Heart left ventricle (tissue), 16 donors: Measurements from ENCODE around the gene DIP2B. TPM values are rescaled to one million over a fixed set of nuclear protein-coding genes. Genes with fewer than 3 reads are reported as not detected.

Experiments used
- ATAC-seq, 4 donors: fragments of 200-7000 bp; cut with Tn5 transposase; one replicate each; pipeline ENCODE4 v1.9.1; 2020 to 2022; ENCODE audit warnings: moderate library complexity in 4 of 4, mild to moderate bottlenecking in 3 of 4, moderate number of reproducible peaks in 1 of 4
- DNase-seq, 5 donors: peaks; one replicate each; pipeline ENCODE4 v3.0.0-alpha.2; 2020
- H3K27ac ChIP-seq, 12 donors: fragments of 200-600 bp; sonication (generic) in 4 of 12; one replicate each; pipeline versions ENCODE4 v1.5.0 to v1.8.0; 2016 to 2022; ENCODE audit warnings: mild to moderate bottlenecking in 2 of 12
- H3K27me3 ChIP-seq, 9 donors: fragments of 200-600 bp; sonication (generic) in 2 of 9; one replicate each; pipeline versions ENCODE4 v1.5.1 to v1.8.0; 2016 to 2022; ENCODE audit warnings: mild to moderate bottlenecking in 3 of 9
- H3K36me3 ChIP-seq, 9 donors: fragments of 200-600 bp; sonication (generic) in 2 of 9; one replicate each; pipeline versions ENCODE4 v1.5.0 to v1.8.0; 2018 to 2022; ENCODE audit warnings: mild to moderate bottlenecking in 2 of 9
- H3K4me1 ChIP-seq, 12 donors: fragments of 200-600 bp; sonication (generic) in 4 of 12; one replicate each; pipeline versions ENCODE4 v1.5.0 to v1.8.0; 2016 to 2022; ENCODE audit warnings: mild to moderate bottlenecking in 3 of 12
- H3K4me3 ChIP-seq, 12 donors: fragments of 200-600 bp; sonication (generic) in 4 of 12; one replicate each; pipeline versions ENCODE4 v1.5.0 to v1.8.0; 2017 to 2022; ENCODE audit warnings: mild to moderate bottlenecking in 9 of 12, moderate library complexity in 4 of 12
- H3K9me3 ChIP-seq, 12 donors: fragments of 200-600 bp; sonication (generic) in 4 of 12; one replicate each; pipeline versions ENCODE4 v1.5.0 to v1.8.0; 2016 to 2022; ENCODE audit warnings: mild to moderate bottlenecking in 1 of 12
- CTCF ChIP-seq, 12 donors: fragments of 200-600 bp; sonication (generic) in 4 of 12; IDR thresholded peaks; one replicate each; pipeline versions ENCODE4 v1.5.0 to v1.8.0; 2018 to 2022; ENCODE audit warnings: antibody characterized with exemption in 12 of 12, mild to moderate bottlenecking in 5 of 12
- POLR2A ChIP-seq, 2 donors: fragments of 450-650 bp; IDR thresholded peaks; one replicate each; pipeline ENCODE4 v1.6.1; 2017; ENCODE audit warnings: antibody characterized with exemption in 2 of 2, mild to moderate bottlenecking in 2 of 2, moderate library complexity in 2 of 2
- WGBS, 4 donors: extraction: QIAGEN DNeasy Blood & Tissue Kit in 2 of 4; methylation state at CpG; one replicate each; pipeline versions ENCODE4 v1.1.5 to v1.1.7; 2013 to 2018; 5-methylcytosine and 5-hydroxymethylcytosine counted together
- intact Hi-C, 10 donors: fragments of 100-400 bp; cut with DNase I; formaldehyde crosslinking; loops; one replicate each; pipeline versions ENCODE4 v1.11.1 to v1.14.2; 2022
- polyA plus RNA-seq, 2 donors: library from polyadenylated mRNA; stranded (reverse); fragments of 200-250 nt; gene quantifications; one replicate each; pipeline ENCODE4 v1.2.3, GENCODE V29; 2013
- total RNA-seq, 9 donors: library from RNA; depleted of rRNA in 2 of 9; stranded (reverse); fragments of >200 nt in 2 of 9; fragmentation: NEBNext Ultra II Directional in 3 of 9; extraction: Animal tissue kit (Norgen Biotek cat#: 25700) in 3 of 9; gene quantifications; one replicate each; pipeline versions ENCODE4 v1.1.0 to v1.2.4, GENCODE V29; 2016 to 2023
- donor health status: ischemic (EF 13 %, LVEDD 7.1; RV severe dilation, severe dysfunction).
- donor health status: healthy with polysubstance abuse.
- donor health status: DM: no; HTN: yes; CAD: no.
- donor health status: DM: no; HTN: no; CAD: no.
- donor health status: ischemic (EF 25% LVEDD 6.9; RV normal size, moderate dysfunction).
- donor health status: ischemic (EF 25% LVEDD 5.7; RV mildly dilated, moderate dysfunction).
- donor health status: healthy.
- donor health status: DM: yes; HTN: yes; CAD: no.
- donor health status: ischemic (EF 35%, LVEDD 5.7; RV mildly dilated, moderate dysfunction).
- donor health status: nonischemic (EF 11% LVEDD 7.7; RV severe dilation, severe dysfunction).
- donor health status: DM: yes; HTN: yes; CAD: no.
- donor health status: PGD.
- donor health status: ischemic (EF 29% LVEDD 5.4; RV normal size, mild dysfunction).
- donor health status: nonischemic (EF 23%, LVEDD 6.1; RV moderate dilation, normal function).

DIP2B gene
- total and polyA plus RNA-seq, 11 donors = 3.4 to 25.0 (median 16.7) TPM

GRCh38 chr12:50708631-50709030, 203.8 kb downstream of the DIP2B start:
- H3K36me3 ChIP-seq = peaks cover 0 to 99% (median 93%) of the 10 kb centered on the region in 9 donors
- H3K27me3 ChIP-seq = no peaks in the 10 kb centered on the region
- H3K4me3 ChIP-seq = no peak overlapping the region
- peaks cover 0 to 15% (median 0%) of the 10 kb centered on the region in 12 donors for H3K4me1 ChIP-seq
- H3K27ac ChIP-seq = peak overlapping the region in 1 of 12 donors; percentile 55
- 65 to 88% (median 73%) methylated on average over 2 of the region's 2 CpGs for WGBS, 4 donors
- DNase-seq (no peak), ATAC-seq (no peak)
- intact Hi-C loops = no loop called here
- H3K9me3 ChIP-seq = no peaks in the 10 kb centered on the region
- TF ChIP-seq POLR2A (IDR thresholded peaks at IDR 0.05) = no peak
- no peak for TF ChIP-seq CTCF (IDR thresholded peaks at IDR 0.05)

- DNase-seq (no peak), ATAC-seq (peak in 3 of 4 donors; percentile 38 to 55 (median 54))
- 59 to 71% (median 65%) methylated on average over 6 of the region's 6 CpGs for WGBS, 4 donors
- intact Hi-C loops = no loop called here
- H3K9me3 ChIP-seq = no peaks in the 10 kb centered on the region
- H3K4me3 ChIP-seq = no peak overlapping the region
- peaks cover 0 to 22% (median 0%) of the 10 kb centered on the region in 12 donors for H3K4me1 ChIP-seq
- peaks cover 0 to 99% (median 92%) of the 10 kb centered on the region in 9 donors for H3K36me3 ChIP-seq
- no peak for TF ChIP-seq CTCF (IDR thresholded peaks at IDR 0.05)
- TF ChIP-seq POLR2A (IDR thresholded peaks at IDR 0.05) = no peak
- no peaks in the 10 kb centered on the region for H3K27me3 ChIP-seq
- H3K27ac ChIP-seq = peak overlapping the region in 3 of 12 donors; percentile 0 to 30 (median 23)
These were observed 206.3 kb downstream of the DIP2B start for GRCh38 chr12:50711121-50711520.

GRCh38 chr12:50715174-50715573, 210.4 kb downstream of the DIP2B start:
- no peak for TF ChIP-seq CTCF (IDR thresholded peaks at IDR 0.05)
- TF ChIP-seq POLR2A (IDR thresholded peaks at IDR 0.05) = no peak
- peaks cover 0 to 97% (median 86%) of the 10 kb centered on the region in 9 donors for H3K36me3 ChIP-seq
- 55 to 72% (median 66%) methylated on average over 2 of the region's 2 CpGs for WGBS, 4 donors
- H3K27me3 ChIP-seq = no peaks in the 10 kb centered on the region
- H3K27ac ChIP-seq = peak overlapping the region in 1 of 12 donors; percentile 24
- intact Hi-C loops = no loop called here
- DNase-seq (no peak), ATAC-seq (no peak)
- H3K4me3 ChIP-seq = no peak overlapping the region
- H3K9me3 ChIP-seq = no peaks in the 10 kb centered on the region
- peaks cover 0 to 15% (median 0%) of the 10 kb centered on the region in 12 donors for H3K4me1 ChIP-seq

GRCh38 chr12:50718760-50719159, 214.0 kb downstream of the DIP2B start:
- H3K9me3 ChIP-seq = no peaks in the 10 kb centered on the region
- ATAC-seq = peak; percentile 39 to 79 (median 44)
- peaks cover 0 to 11% (median 0%) of the 10 kb centered on the region in 12 donors for H3K4me1 ChIP-seq
- TF ChIP-seq POLR2A (IDR thresholded peaks at IDR 0.05) = no peak
- no peak for TF ChIP-seq CTCF (IDR thresholded peaks at IDR 0.05)
- peaks cover 0 to 99% (median 88%) of the 10 kb centered on the region in 9 donors for H3K36me3 ChIP-seq
- WGBS, 4 donors = 52 to 69% (median 61%) methylated on average over 2 of the region's 2 CpGs
- intact Hi-C loops = no loop called here
- H3K27me3 ChIP-seq = no peaks in the 10 kb centered on the region
- DNase-seq = no peak
- H3K4me3 ChIP-seq = no peak overlapping the region
- no peak overlapping the region for H3K27ac ChIP-seq
